HepG2 (cell line): ENCODE results near the gene SMIM20. TPM values are rescaled to one million over a fixed set of nuclear protein-coding genes. Genes with fewer than 3 reads are reported as not detected.

Source experiments
- ATAC-seq: fragments of 200-7000 bp; cut with Tn5 transposase; 3 replicates; pipeline ENCODE4 v1.9.1; 2020; ENCODE audit warnings: mild to moderate bottlenecking, moderate library complexity
- BruUV-seq: library from RNA; stranded (reverse); fragments of 400-500 nt; replicated peaks from 2 replicates; lab custom pipeline; 2021; lab: Mats Ljungman, UMichigan
- CTCF ChIA-PET: fragments of 300-600 bp; formaldehyde crosslinking; extraction: SDS; loops from one replicate; lab custom pipeline; 2021; ENCODE audit warnings: low total read pairs, inconsistent platforms, low intra/inter-chr PET ratio; lab: Yijun Ruan, JAX
- POLR2A ChIA-PET: fragments of 350-600 bp; sonication (Branson Sonifier 250); formaldehyde crosslinking; loops from one replicate; lab custom pipeline; 2020; ENCODE audit warnings: antibody characterized with exemption, inconsistent platforms; lab: Yijun Ruan, JAX
- DNase-seq: peaks from one replicate; pipeline ENCODE4 v3.0.0-alpha.2; 2015; ENCODE audit warnings: low spot score
- FAIRE-seq: peaks from 3 replicates; lab custom pipeline; 2011; peaks lifted over from hg19 to GRCh38; lab: Jason Lieb, UNC
- H2AFZ ChIP-seq: one replicate; pipeline ENCODE4 v1.6.1; 2011; ENCODE audit warnings: low read length, inconsistent platforms
- H3K27ac ChIP-seq: fragments of 300-600 bp; 3 replicates; pipeline ENCODE4 v1.8.0; 2011; ENCODE audit warnings: mixed run types, mild to moderate bottlenecking, mixed read lengths, low read length, inconsistent platforms; ENCODE audit not compliant: insufficient read depth; ENCODE audit errors: extremely low read length
- H3K27me3 ChIP-seq, 2 experiments: fragments of 200-600 bp in 1 of 2; 2 replicates in 1 of 2; 3 replicates in 1 of 2; pipeline versions ENCODE4 v1.6.0 to v1.8.0; 2011; ENCODE audit warnings: low read length in 2 of 2, mild to moderate bottlenecking in 2 of 2, moderate library complexity in 2 of 2, inconsistent platforms in 1 of 2; ENCODE audit not compliant: insufficient read depth in 2 of 2, control insufficient read depth in 1 of 2
- H3K36me3 ChIP-seq, 2 experiments: fragments of 200-600 bp in 1 of 2; replicated peaks in 1 of 2; 2 replicates in 1 of 2; 3 replicates in 1 of 2; pipeline versions ENCODE4 v1.5.1 to v1.8.0; 2011; ENCODE audit warnings: low read length in 2 of 2, inconsistent platforms in 1 of 2; ENCODE audit not compliant: insufficient read depth in 2 of 2, control insufficient read depth in 1 of 2
- H3K4me1 ChIP-seq: 2 replicates; pipeline ENCODE4 v1.5.1; 2012; ENCODE audit warnings: low read length, inconsistent platforms; ENCODE audit not compliant: insufficient read depth
- H3K4me2 ChIP-seq: 2 replicates; pipeline ENCODE4 v1.6.0; 2011; ENCODE audit warnings: low read depth, low read length, inconsistent platforms
- H3K4me3 ChIP-seq, 3 experiments: fragments of 200-600 bp in 1 of 3; sonication (generic), shearing (Covaris generic) in 1 of 3; replicated peaks in 1 of 3; 2 replicates each; pipeline ENCODE4 v1.5.1; 2011 to 2016; ENCODE audit warnings: low read length in 3 of 3, inconsistent platforms in 2 of 3, low read depth in 2 of 3, mild to moderate bottlenecking in 2 of 3, control low read depth in 1 of 3, mixed read lengths in 1 of 3; ENCODE audit not compliant: insufficient read depth in 1 of 3
- H3K79me2 ChIP-seq: one replicate; pipeline ENCODE4 v1.6.1; 2011; ENCODE audit warnings: low read length, inconsistent platforms; ENCODE audit not compliant: insufficient read depth
- H3K9ac ChIP-seq: 2 replicates; pipeline ENCODE4 v1.6.0; 2011; ENCODE audit warnings: mild to moderate bottlenecking, low read depth, low read length, inconsistent platforms; ENCODE audit not compliant: insufficient read depth
- H3K9me3 ChIP-seq: 2 replicates; pipeline ENCODE4 v1.5.1; 2012; ENCODE audit warnings: mild to moderate bottlenecking, low read length
- H4K20me1 ChIP-seq: 2 replicates; pipeline ENCODE4 v1.6.0; 2011; ENCODE audit warnings: inconsistent platforms, mild to moderate bottlenecking, low read length, moderate library complexity; ENCODE audit not compliant: insufficient read depth
- ARID4A ChIP-seq: sonication (generic); formaldehyde crosslinking; IDR thresholded peaks from 2 replicates; pipeline ENCODE4 v1.5.0; 2020; ENCODE audit warnings: mild to moderate bottlenecking, missing genetic modification reagents, borderline replicate concordance
- ETV5 ChIP-seq: IDR thresholded peaks from 2 replicates; pipeline ENCODE4 v1.6.1; 2018; ENCODE audit warnings: missing biosample characterization, missing genetic modification reagents, inconsistent platforms, borderline replicate concordance
- KLF6 ChIP-seq: IDR thresholded peaks from 2 replicates; pipeline ENCODE4 v1.8.0; 2016; ENCODE audit warnings: missing biosample characterization, missing genetic modification reagents
- NCOR1 ChIP-seq: fragments of 200-600 bp; sonication (generic); IDR thresholded peaks from 2 replicates; pipeline ENCODE4 v1.7.0; 2017; ENCODE audit warnings: antibody characterized with exemption, low read length, borderline replicate concordance
- PCBP2 ChIP-seq: fragments of 200-400 bp; formaldehyde crosslinking; optimal IDR thresholded peaks from 2 replicates; pipeline ENCODE3; 2018; ENCODE audit warnings: low read length, low read depth; ENCODE audit not compliant: poor library complexity, severe bottlenecking
- RFX5 ChIP-seq: IDR thresholded peaks from 2 replicates; pipeline ENCODE4 v1.6.1; 2011; ENCODE audit warnings: low read depth, low read length, improper control_type of control experiment
- RXRB ChIP-seq: IDR thresholded peaks from 2 replicates; pipeline ENCODE4 v1.6.1; 2016; ENCODE audit warnings: borderline replicate concordance, missing genetic modification reagents, missing compliant biosample characterization
- TCF7 ChIP-seq: sonication (generic); IDR thresholded peaks from 2 replicates; pipeline ENCODE4 v1.6.1; 2016; ENCODE audit warnings: antibody characterized with exemption, low read depth
- ZNF292 ChIP-seq: sonication (generic); formaldehyde crosslinking; IDR thresholded peaks from 2 replicates; pipeline ENCODE4 v1.8.1; 2022; ENCODE audit warnings: mild to moderate bottlenecking, low read depth, missing genetic modification reagents, borderline replicate concordance
- ZNF737 ChIP-seq: sonication (generic); formaldehyde crosslinking; IDR thresholded peaks from 2 replicates; pipeline ENCODE4 v1.5.0; 2020; ENCODE audit warnings: missing genetic modification reagents, mild to moderate bottlenecking, borderline replicate concordance
- WGBS: methylation state at CpG from one replicate; pipeline ENCODE4 v1.1.6; 2017; ENCODE audit warnings: low lambda C conversion rate; 5-methylcytosine and 5-hydroxymethylcytosine counted together
- in situ Hi-C: cut with HindIII; loops from 2 replicates; pipeline ENCODE4 v1.10.0; 2017; ENCODE audit warnings: low pct_unique_long_range_greater_than_20kb; ENCODE audit not compliant: extremely low pct_ligation_motif_present
- intact Hi-C: fragments of 100-400 bp; cut with micrococcal nuclease; formaldehyde crosslinking; loops from one replicate; pipeline ENCODE4 v1.10.0; 2022; ENCODE audit not compliant: unreplicated experiment
- polyA plus RNA-seq, 8 experiments: library from polyadenylated mRNA; depleted of rRNA in 3 of 8; stranded (reverse) in 7 of 8; unstranded in 1 of 8; fragments of >200 nt; fragmentation: Illumina TruSeq in 4 of 8; extraction: Trizol in 4 of 8; gene quantifications; 2 replicates each; pipeline versions ENCODE4 v1.2.1 to v1.2.3, GENCODE V29; 2011 to 2016; ENCODE audit warnings: low read depth in 4 of 8, missing spikeins in 1 of 8, mixed read lengths in 1 of 8; ENCODE audit not compliant: insufficient read depth in 1 of 8
- total RNA-seq, 5 experiments: library from RNA; depleted of rRNA; stranded (reverse); fragments of >200 nt; fragmentation: Illumina TruSeq; extraction: Trizol; gene quantifications; 2 replicates each; pipeline ENCODE4 v1.2.3, GENCODE V29; 2016; ENCODE audit warnings: low read depth in 1 of 5

Gene SMIM20
- total and polyA plus RNA-seq, 2 of the 13 experiments (the other 11 are each of a cell fraction or from before 2014, with no cell fraction given): 26.3 to 30.2 TPM

DNA sequence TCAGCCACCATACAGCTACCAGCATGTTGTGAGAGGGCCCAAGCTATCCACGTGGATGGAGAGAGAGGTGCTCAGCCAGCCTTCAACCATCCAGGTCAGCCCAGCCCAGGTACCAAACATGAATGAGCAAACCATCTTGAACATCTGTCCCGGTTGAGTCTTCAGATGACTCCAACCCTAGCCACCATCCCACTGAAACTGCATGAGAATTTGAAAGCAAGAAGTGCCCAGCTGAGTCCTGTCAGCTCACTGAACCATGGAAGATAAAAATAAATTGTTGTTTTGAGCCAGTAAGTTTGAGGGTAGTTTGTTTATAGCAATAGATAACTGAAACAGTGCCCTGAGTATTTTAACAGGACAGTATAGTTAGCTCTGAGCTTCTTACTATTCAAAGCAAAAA, 43.9 kb upstream of the SMIM20 start:
- H3K79me2 ChIP-seq: no peaks in the 10 kb centered on the region
- H3K36me3 ChIP-seq: no peaks in the 10 kb centered on the region
- H3K4me3 ChIP-seq: no peak overlapping the region
- H2AFZ ChIP-seq: no peak overlapping the region
- FAIRE-seq (no peak), DNase-seq (no peak), ATAC-seq (no peak)
- in situ Hi-C loops (no loop called here), intact Hi-C loops (no loop called here)
- WGBS: 0% methylated on average over 2 of the region's 2 CpGs
- no peak for TF ChIP-seq ARID4A
- no peak for TF ChIP-seq TCF7
- no peak overlapping the region for H3K4me2 ChIP-seq
- POLR2A ChIA-PET: no interaction called here
- H3K27me3 ChIP-seq: peaks cover 2 to 39% of the 10 kb centered on the region in 2 experiments; a peak in 4 of 5 replicates
- no TSS peak for BruUV-seq
- H3K9me3 ChIP-seq: no peaks in the 10 kb centered on the region
- no peaks in the 10 kb centered on the region for H4K20me1 ChIP-seq
- H3K27ac ChIP-seq: no peak overlapping the region
- no peaks in the 10 kb centered on the region for H3K4me1 ChIP-seq
- CTCF ChIA-PET: no interaction called here
- H3K9ac ChIP-seq: no peak overlapping the region

GRCh38 chr4:25872851-25873631, 41.0 kb upstream of the SMIM20 start:
- Histone ChIP-seq H3K79me2 (no peaks in the 10 kb centered on the region), H3K27me3 (peaks cover 0 to 28% of the 10 kb centered on the region in 2 experiments; a peak in 3 of 5 replicates), H3K9me3 (no peaks in the 10 kb centered on the region), H3K9ac (no peak overlapping the region), H3K27ac (no peak overlapping the region), H4K20me1 (no peaks in the 10 kb centered on the region), H3K4me3 (no peak overlapping the region), H3K4me2 (no peak overlapping the region), H3K36me3 (no peaks in the 10 kb centered on the region), H3K4me1 (no peaks in the 10 kb centered on the region), H2AFZ (no peak overlapping the region)
- WGBS: 39% methylated on average over 10 of the region's 13 CpGs
- ChIA-PET CTCF (no interaction called here), POLR2A (no interaction called here)
- DNase-seq: no peak
- FAIRE-seq: no peak
- no TSS peak for BruUV-seq
- intact Hi-C loops: no loop called here
- in situ Hi-C loops: no loop called here
- ATAC-seq: no peak
- no peak for TF ChIP-seq ZNF292
- no peak for TF ChIP-seq KLF6
- no peak for TF ChIP-seq NCOR1
- no peak for TF ChIP-seq ETV5 (CRISPR knock-in tag)
- no peak for TF ChIP-seq PCBP2
- TF ChIP-seq ZNF737 (CRISPR knock-in tag): no peak
- TF ChIP-seq RFX5: no peak
- TF ChIP-seq RXRB (CRISPR knock-in tag): no peak
